ENCODE data around the gene PTPRD.

DNA sequence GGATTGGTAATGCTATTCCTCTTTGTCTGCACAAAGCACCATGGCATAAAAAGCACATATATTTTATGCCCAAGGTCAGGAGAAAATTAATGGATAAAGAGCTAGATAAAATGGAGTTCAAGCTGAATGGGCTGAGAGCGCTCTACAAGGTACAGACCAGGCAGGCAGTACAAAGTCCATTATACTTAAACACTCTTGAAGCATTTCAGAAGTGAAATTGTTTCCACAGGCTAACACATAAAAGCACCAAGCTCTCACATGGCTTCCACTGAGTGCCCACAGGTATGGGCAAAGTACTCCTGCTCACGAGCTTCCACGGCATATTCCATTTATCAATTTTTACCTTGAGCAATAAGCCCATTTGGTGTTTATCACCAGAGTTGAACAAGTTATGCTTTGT, 2042.0 kb downstream of the PTPRD start:
- no peak for TF ChIP-seq POLR2A (IDR thresholded peaks at IDR 0.05; ENCODE audit: borderline replicate concordance, extremely low read depth, insufficient read depth, insufficient read length)
- TF ChIP-seq, protein P1, sequence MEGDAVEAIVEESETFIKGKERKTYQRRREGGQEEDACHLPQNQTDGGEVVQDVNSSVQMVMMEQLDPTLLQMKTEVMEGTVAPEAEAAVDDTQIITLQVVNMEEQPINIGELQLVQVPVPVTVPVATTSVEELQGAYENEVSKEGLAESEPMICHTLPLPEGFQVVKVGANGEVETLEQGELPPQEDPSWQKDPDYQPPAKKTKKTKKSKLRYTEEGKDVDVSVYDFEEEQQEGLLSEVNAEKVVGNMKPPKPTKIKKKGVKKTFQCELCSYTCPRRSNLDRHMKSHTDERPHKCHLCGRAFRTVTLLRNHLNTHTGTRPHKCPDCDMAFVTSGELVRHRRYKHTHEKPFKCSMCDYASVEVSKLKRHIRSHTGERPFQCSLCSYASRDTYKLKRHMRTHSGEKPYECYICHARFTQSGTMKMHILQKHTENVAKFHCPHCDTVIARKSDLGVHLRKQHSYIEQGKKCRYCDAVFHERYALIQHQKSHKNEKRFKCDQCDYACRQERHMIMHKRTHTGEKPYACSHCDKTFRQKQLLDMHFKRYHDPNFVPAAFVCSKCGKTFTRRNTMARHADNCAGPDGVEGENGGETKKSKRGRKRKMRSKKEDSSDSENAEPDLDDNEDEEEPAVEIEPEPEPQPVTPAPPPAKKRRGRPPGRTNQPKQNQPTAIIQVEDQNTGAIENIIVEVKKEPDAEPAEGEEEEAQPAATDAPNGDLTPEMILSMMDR (IDR thresholded peaks at IDR 0.05 in 2 of 3, conservative IDR thresholded peaks at IDR 0.05 in 1 of 3; ENCODE audit: borderline replicate concordance in 1 of 3, insufficient read depth in 1 of 3, low read depth in 2 of 3, low read length in 2 of 3) = no peak
- TF ChIP-seq, protein P2, sequence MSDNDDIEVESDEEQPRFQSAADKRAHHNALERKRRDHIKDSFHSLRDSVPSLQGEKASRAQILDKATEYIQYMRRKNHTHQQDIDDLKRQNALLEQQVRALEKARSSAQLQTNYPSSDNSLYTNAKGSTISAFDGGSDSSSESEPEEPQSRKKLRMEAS (IDR thresholded peaks at IDR 0.05) = no peak
- no peak for TF ChIP-seq EZH2 (IDR thresholded peaks at IDR 0.05)
- TF ChIP-seq SP1 (IDR thresholded peaks at IDR 0.05; ENCODE audit: low read depth) = no peak
- TF ChIP-seq, protein P3, sequence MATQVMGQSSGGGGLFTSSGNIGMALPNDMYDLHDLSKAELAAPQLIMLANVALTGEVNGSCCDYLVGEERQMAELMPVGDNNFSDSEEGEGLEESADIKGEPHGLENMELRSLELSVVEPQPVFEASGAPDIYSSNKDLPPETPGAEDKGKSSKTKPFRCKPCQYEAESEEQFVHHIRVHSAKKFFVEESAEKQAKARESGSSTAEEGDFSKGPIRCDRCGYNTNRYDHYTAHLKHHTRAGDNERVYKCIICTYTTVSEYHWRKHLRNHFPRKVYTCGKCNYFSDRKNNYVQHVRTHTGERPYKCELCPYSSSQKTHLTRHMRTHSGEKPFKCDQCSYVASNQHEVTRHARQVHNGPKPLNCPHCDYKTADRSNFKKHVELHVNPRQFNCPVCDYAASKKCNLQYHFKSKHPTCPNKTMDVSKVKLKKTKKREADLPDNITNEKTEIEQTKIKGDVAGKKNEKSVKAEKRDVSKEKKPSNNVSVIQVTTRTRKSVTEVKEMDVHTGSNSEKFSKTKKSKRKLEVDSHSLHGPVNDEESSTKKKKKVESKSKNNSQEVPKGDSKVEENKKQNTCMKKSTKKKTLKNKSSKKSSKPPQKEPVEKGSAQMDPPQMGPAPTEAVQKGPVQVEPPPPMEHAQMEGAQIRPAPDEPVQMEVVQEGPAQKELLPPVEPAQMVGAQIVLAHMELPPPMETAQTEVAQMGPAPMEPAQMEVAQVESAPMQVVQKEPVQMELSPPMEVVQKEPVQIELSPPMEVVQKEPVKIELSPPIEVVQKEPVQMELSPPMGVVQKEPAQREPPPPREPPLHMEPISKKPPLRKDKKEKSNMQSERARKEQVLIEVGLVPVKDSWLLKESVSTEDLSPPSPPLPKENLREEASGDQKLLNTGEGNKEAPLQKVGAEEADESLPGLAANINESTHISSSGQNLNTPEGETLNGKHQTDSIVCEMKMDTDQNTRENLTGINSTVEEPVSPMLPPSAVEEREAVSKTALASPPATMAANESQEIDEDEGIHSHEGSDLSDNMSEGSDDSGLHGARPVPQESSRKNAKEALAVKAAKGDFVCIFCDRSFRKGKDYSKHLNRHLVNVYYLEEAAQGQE (IDR thresholded peaks at IDR 0.05; ENCODE audit: low read depth) = no peak
